Measurements from ENCODE around the gene TACC2. TPM values are rescaled to one million over a fixed set of nuclear protein-coding genes. Genes with fewer than 3 reads are reported as not detected.
"Not testable (repeated sequence)": the region's sequence is repeated elsewhere in the genome, so short reads cannot be mapped to it uniquely, and the experiment has no call there.

TACC2 gene
- polyA plus RNA-seq, 10 donors: 70.7 to 160 (median 103) TPM

DNA sequence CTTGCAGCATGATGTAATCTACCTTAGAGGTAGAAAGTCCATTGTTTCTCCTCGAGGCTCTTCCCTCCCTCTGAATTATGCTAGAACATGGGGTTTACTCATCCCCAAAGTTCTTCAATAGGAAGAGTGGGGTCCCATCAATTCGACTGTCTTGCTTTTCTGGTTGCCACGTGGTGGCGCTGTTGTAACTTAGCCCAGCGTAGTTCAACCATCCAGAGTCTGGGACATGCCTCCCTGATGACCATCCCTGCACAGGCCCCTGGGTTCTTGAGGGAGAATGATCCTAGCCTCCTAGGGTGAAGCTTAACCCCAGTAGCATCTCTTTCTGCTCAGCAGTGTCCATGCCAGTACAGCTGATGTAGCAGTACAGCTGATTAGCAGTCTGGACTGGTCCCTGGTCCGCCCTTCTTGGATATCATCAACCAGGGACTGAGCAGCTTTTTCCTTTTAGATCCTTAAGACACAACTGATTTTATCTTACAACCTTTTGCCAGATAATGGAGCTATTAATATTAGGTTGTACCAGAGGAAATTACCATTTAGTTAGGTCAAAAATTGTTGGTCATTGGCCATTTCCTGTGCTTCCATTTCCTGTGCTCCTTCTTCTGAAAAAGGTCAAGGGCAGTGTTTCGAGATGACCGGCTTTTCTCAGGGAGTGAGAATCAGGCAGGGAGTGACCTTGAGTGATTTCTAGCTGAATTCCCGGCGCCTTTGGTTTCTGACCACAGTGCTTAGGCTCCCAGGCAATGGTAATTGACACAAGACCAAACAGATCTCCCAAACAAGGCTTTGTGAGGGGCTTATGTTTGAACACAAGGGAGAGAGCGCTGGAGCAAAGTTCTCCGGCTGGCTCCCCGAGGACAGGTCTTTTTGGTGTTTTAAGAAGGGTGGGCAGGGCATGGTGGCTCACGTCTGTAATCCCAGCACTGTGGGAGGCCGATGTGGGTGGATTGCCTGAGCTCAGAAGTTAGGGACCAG is 65.4 kb downstream of the TACC2 start:
- peak in 2 of 3 donors; percentile 70 to 84 for DNase-seq

DNA sequence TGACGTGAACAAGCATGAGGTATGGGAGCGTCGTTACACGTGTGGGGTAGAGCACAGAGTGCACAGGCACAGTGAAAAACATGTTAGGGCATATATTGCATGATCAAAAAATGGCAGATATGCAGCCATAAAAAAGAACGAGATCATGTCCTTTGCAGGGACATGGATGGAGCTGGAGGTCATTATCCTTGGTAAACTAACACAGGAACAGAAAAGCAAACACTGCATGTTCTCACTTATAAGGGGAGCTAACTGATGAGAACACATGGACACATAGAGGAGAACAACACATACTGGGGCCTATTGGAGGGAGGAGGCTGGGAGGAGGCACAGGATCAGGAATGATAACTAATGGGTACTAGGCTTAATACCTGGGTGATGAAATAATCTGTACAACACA is 66.3 kb downstream of the TACC2 start:
- DNase-seq: no peak

DNA sequence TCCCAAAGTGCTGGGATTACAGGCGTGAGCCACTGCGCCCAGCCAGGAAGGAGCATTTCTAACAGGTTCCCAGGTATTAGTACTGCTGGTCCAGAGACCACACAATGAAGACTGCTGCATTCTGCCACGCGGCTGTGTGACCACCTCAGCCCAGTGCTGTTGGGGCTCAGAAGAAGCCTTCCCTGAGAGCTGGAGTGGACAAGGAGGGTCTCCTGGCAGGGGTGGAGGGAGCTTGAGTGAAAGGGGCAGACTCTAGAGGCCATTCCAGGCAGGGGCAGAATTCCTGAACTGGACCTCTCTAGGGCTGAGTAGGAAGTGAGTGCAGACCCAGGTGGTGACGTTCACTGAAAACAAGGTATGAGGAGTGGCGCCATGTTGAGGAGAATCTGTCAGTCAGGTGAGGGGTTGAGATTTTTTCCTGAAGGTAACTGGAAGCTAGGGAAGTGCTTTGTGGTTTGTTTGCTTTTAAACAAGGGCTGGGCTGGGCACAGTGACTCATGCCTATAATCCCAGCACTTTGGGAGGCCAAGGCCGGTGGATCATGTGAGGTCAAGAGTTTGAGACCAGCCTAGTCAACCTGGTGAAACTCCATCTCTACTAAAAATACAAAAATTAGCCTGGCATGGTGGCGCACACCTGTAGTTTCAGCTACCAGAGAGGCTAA is 67.6 kb downstream of the TACC2 start:
- DNase-seq: no peak

DNA sequence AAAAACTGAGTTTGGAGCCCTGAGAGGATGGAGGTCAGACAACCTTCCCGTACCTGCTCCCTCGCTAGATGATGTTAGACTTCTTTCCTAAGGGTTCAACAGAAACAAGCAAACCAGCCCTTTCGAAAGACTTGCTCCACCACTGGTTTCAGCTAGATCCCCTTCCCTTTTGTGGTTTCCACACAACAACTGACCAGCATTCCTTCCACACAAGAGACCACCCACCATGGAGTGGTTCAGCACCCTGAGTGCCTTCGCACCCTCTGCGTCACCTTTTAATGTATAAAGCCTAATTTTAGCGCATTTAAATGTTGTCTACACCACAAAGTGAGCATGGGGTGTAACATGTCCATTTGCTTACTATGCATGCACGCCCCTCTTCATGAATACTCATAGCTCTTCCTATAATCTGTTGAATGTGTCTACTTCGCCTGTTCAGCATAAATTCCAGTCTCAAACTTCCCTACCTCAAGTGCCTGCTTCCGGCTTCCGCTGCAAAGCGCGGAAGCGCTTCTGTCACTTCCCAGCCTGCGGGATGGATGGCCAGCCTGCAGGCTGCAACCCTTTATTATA is 69.0 kb downstream of the TACC2 start:
- no peak for DNase-seq

DNA sequence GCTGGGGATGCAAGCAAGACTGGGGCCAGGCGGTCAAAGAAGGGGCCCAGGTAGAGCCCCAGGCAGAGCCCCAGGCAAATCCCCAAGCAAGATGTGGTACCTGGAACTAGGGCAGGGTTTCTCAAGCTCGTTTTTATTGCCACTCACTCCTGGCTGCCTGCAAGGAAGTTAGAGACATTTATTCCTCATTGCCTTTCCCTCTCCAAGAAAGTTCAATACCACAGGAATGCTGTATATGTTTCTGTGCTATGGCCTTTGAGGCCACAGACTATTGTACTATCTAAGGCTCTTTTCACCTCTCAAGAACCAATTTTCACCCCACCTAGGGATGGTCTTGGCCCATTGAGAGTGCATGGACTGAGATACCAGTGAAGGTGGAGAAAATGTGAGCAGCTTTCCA is 71.3 kb downstream of the TACC2 start:
- no peak for DNase-seq

DNA sequence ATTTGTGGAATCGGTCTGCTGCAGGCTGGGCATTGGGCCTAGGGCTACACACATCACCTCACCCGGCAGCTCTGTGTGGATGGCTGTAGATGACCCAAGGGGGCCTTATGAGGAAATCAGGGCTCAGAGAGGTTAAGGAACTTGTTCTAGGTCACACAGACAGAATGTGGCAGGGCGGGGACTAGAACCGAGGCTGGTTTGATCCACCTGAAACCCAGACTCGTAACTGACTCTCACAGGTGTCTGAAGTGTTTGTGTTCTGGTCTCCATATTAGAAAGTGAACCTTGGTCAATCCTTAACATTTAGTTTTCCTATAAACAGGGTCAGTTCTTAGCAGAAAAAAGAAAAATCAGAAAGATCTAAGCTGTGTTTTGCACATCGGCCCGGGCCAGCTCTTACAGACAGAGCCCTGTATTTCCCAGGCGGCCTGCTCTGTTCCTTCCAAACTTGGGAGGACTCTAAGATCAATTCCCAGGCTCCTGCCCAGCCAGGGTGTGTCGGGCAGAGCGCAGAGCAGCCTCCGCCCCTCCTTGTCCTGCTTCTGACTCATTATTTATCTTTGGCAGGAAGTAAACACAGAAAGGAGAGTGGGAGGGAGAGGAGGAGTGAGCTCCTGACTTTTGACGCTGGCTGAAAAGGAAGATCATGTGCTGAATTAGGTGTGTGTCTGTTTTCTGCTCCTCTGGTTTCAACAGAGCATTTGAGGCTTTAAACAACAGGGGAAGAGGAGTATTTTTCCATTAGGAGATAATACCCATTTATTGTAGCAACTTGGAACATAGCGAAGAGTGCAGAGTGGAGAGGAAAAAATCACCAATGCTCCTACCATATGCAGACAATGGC is 74.1 kb downstream of the TACC2 start:
- DNase-seq: peak; percentile 80 to 93 (median 82)

DNA sequence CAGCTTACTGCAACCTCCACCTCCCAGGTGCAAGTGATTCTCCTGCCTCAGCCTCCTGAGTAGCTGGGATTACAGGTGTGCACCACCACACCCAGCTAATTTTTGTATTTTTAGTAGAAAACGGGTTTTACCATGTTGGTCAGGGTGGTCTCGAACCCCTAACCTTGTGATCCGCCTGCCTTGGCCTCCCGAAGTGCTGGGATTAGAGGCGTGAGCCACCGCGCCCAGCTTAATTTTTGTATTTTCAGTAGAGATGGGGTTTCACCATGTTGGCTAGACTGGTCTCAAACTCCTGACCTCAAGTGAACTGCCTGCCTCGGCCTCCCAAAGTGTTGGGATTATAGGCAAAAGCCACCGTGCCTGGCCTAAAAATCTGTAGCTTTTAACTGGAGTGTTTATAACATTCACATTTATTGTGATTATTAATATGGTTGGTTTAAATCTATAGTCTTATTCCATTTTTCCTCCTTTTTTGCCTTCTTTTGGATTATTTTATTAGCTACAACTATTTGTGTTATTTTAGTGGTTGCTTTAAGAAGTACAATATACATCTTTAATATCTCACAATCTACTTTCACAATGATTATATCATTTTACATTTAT is 77.5 kb downstream of the TACC2 start:
- not testable (repeated sequence) for DNase-seq

DNA sequence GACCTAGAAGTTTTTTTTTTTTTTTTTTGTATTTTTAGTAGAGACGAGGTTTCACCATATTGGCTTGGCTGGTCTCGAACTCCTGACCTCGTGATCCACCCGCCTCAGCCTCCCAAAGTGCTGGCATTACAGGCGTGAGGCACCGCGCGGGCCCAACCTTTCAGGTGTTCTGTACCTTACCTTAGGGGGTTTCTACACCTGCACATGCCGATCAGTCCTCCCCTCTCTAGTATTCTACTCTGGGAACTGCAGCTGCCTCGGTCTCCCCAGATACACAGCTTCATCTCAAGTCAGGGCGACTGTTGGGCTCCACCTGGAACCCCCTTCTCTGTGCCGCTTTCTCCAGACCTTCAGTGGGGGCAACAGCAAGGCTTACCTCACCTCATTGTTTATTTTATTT is 79.9 kb downstream of the TACC2 start:
- no peak for DNase-seq

DNA sequence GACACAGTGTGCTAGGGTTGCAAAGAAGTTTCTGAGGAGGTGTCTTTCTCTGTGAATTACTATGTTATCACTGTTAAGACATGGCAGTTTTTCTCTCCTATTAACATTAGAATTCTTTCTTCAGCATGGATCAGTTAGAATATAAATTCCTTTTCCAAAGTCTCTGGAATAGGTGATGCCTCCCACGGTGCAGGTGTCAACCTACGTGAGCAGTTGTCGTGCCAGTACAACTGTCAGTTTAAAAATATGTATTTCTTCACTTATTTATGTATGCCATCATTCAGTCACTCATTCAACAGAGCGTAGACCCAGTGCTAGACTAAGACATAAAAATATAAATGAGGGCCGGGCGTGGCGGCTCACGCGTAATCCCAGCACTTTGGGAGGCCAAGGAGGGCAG is 83.5 kb downstream of the TACC2 start:
- DNase-seq: no peak

DNA sequence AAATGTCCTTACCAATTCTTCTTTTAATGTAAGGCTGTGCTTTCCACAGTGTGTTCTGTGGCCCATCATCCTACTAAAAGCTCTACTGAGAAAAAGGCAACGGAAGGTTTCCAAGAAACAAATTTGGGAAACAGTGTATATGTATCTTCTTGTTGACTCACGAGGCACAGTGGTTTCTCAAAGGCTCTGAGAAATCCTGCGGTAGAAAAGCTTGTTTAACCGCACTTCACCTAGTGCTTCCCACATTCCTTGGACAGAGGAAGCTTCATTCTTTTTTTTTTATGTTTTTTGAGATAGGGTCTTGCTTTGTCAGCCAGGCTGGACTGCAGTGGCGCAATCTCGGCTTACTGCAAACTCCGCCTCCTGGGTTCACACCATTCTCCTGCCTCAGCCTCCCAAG is 84.5 kb downstream of the TACC2 start:
- no peak for DNase-seq

DNA sequence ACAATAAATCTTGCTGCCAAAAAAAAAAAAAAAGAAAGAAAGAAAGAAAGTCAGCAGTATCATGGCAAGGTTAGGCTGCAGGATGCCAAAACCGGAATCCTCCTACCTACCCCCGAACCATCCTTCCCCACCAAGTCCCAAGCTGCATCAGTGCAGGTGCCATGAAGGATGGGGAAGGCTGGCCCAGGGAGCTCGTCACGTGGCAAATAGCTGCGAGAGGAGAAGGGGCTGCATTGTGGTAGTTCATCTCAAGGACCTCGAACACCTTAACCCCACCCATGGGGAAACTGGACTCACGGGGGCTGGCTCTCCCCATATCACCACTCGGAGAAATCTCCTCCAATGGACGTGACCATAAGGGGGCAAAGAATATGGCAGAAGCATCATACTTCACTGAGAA is 86.2 kb downstream of the TACC2 start:
- DNase-seq: no peak

DNA sequence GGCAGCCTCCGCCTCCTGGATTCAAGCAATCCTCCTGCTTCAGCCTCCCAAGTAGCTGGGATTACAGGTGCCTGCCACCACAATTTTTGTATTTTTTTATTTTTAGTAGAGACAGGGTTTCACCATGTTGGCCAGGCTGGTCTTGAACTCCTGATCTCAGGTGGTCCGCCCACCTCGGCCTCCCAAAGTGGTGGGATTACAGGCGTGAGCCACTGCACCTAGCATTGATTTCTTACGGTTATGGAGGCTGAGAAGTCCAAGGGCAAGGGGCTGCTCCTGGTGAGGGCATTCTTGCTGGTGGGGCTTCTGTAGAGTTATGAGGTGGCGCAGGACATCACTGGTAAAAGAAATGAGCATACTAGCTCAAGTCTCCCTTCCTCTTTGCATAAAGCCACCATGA is 86.9 kb downstream of the TACC2 start:
- not testable (repeated sequence) for DNase-seq

DNA sequence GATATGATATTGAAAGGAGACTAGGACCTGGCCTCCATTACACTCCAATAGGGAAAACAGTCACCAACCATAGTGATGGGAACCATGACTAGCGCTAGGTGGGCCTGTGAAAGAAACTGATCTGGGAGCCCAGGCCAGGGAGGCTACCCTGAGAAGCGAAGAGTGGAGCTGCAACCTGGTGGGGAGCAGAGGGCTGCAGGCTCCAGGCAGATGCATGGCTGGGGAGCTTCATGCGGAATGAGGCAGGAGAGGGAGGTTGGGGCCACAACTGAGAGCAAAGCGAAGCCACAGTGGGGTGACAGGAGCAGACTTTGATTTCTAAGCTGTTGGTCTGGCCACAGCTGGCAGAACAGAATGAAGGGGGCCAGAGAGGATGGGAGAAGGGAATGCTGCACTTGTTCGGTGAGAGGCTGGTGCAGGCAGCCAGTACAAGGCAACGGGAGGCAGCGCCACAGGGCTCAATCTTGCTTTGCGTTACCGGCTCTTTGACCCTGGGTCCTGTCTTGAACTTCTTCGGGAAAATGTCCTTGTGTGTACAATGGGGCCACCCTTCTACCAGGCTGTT is 88.4 kb downstream of the TACC2 start:
- DNase-seq: no peak

DNA sequence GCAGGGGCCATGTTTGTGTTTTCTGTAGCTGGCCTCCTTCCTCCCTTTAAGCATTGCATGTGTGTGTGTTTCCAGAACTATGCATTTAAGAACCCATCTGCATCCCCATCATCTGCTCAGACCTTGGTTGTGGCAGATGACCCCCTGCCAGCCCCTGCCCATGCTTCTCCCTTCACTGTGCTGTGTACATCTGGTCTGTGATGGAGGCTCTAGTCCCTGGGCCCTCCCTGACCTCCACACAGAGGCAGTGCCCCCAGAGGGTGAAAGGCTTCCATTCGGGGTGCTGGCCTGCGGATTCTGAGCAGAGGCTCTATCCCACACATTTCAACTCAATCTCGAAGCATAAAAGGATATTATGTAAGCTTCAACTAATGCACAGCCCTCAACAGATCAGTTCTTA is 89.4 kb downstream of the TACC2 start:
- no peak for DNase-seq

DNA sequence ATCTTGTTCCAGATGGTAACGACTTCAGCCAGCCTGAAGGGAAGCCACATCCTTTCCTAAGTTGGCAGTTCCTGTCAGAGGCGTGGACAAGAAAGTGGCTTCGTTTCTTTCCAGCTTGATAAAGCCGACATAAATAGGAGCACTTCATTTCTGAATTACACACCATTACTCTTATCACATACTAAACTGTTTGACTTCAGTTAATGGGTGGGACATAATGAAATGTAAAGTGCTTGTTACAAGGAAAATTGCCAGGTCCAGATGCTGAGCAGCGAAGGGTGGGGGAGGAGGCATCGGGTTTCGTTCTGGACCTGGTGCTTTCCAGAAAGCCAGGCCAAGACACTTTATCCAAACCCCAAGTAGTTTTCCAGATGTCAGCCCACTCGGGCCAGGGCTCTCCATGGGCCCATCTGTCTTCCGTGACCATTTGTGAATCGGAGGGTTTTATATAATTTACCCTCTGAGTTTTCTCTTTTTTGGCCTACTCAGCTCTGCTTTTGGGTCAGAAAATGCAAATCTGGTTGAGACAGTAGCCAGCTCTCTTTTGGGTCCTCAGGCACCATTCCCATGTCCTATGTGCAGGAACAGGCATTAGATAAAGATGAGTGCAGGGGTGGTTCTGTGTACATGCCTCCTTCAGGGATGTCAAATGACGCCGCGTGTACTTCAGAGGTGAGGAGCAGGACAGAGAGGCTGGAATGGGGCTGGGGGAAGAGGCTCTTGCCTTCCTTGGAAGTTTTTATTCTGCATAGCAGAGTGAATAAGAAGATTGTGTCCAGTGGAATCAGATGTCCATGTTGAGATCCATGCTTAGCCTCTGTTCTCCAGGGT is 90.2 kb downstream of the TACC2 start:
- peak; percentile 56 to 92 (median 83) for DNase-seq

DNA sequence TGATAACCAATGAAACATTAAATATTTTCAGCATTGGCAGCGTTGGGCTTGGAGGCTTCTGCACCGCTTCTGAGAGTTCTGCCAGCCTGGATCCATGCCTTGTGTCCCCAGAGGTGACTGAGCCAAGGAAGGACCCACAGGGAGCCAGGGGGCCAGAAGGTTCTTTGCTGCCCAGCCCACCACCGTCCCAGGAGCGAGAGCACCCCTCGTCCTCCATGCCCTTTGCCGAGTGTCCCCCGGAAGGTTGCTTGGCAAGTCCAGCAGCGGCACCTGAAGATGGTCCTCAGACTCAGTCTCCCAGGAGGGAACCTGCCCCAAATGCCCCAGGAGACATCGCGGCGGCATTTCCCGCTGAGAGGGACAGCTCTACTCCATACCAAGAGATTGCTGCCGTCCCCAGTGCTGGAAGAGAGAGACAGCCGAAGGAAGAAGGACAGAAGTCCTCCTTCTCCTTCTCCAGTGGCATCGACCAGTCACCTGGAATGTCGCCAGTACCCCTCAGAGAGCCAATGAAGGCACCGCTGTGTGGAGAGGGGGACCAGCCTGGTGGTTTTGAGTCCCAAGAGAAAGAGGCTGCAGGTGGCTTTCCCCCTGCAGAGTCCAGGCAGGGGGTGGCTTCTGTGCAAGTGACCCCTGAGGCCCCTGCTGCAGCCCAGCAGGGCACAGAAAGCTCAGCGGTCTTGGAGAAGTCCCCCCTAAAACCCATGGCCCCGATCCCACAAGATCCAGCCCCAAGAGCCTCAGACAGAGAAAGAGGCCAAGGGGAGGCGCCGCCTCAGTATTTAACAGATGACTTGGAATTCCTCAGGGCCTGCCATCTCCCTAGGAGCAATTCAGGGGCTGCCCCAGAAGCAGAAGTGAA is 93.9 kb downstream of the TACC2 start:
- DNase-seq: no peak

DNA sequence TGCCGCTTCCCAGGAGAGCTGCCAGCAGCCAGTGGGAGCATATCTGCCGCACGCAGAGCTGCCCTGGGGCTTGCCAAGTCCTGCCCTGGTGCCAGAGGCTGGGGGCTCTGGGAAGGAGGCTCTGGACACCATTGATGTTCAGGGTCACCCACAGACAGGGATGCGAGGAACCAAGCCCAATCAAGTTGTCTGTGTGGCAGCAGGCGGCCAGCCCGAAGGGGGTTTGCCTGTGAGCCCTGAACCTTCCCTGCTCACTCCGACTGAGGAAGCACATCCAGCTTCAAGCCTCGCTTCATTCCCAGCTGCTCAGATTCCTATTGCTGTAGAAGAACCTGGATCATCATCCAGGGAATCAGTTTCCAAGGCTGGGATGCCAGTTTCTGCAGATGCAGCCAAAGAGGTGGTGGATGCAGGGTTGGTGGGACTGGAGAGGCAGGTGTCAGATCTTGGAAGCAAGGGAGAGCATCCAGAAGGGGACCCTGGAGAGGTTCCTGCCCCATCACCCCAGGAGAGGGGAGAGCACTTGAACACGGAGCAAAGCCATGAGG is 94.6 kb downstream of the TACC2 start:
- DNase-seq: no peak

DNA sequence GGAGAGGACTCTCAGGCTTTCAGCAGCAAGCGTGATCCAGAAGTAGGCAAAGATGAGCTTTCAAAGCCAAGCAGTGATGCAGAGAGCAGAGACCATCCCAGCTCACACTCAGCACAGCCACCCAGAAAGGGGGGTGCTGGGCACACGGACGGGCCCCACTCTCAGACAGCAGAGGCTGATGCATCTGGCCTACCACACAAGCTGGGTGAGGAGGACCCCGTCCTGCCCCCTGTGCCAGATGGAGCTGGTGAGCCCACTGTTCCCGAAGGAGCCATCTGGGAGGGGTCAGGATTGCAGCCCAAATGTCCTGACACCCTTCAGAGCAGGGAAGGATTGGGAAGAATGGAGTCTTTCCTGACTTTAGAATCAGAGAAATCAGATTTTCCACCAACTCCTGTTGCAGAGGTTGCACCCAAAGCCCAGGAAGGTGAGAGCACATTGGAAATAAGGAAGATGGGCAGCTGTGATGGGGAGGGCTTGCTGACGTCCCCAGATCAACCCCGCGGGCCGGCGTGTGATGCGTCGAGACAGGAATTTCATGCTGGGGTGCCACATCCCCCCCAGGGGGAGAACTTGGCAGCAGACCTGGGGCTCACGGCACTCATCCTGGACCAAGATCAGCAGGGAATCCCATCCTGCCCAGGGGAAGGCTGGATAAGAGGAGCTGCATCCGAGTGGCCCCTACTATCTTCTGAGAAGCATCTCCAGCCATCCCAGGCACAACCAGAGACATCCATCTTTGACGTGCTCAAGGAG is 95.5 kb downstream of the TACC2 start:
- DNase-seq: no peak
